Measurements from ENCODE around the gene COL6A1. TPM values are rescaled to one million over a fixed set of nuclear protein-coding genes. Genes with fewer than 3 reads are reported as not detected.
"Not testable (repeated sequence)": the region's sequence is repeated elsewhere in the genome, so short reads cannot be mapped to it uniquely, and the experiment has no call there.

Gene COL6A1
- total and polyA plus RNA-seq, 10 donors: 76.5 to 190 (median 129) TPM

DNA sequence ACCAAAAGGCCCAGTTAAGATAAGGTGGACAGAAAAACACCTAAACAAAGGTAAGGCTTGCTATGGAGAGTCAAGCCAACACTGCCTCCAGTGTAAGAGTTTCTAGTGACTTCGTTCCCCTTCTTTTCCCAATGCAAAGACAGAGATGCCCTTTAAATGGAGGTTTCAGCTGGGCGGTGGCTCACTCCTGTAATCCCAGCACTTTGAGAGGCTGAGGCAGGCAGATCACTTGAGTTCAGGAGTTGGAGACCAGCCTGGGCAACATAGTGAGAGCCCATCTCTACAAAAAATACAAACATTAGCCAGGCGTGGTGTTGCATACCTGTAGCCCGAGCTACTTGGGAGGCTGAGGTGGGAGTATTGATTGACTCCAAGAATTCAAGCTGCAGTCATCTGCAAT, 24.0 kb upstream of the COL6A1 start:
- H3K27me3 ChIP-seq (replicated peaks in 1 of 7): peaks cover 0 to 46% (median 0%) of the 10 kb centered on the region in 7 donors
- TF ChIP-seq POLR2AphosphoS5 (IDR thresholded peaks at IDR 0.05) (no peak), POLR2A (IDR thresholded peaks at IDR 0.05) (no peak)
- TF ChIP-seq, protein P1, sequence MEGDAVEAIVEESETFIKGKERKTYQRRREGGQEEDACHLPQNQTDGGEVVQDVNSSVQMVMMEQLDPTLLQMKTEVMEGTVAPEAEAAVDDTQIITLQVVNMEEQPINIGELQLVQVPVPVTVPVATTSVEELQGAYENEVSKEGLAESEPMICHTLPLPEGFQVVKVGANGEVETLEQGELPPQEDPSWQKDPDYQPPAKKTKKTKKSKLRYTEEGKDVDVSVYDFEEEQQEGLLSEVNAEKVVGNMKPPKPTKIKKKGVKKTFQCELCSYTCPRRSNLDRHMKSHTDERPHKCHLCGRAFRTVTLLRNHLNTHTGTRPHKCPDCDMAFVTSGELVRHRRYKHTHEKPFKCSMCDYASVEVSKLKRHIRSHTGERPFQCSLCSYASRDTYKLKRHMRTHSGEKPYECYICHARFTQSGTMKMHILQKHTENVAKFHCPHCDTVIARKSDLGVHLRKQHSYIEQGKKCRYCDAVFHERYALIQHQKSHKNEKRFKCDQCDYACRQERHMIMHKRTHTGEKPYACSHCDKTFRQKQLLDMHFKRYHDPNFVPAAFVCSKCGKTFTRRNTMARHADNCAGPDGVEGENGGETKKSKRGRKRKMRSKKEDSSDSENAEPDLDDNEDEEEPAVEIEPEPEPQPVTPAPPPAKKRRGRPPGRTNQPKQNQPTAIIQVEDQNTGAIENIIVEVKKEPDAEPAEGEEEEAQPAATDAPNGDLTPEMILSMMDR (IDR thresholded peaks at IDR 0.05 in 8 of 11, conservative IDR thresholded peaks at IDR 0.05 in 3 of 11): no peak
- H3K4me3 ChIP-seq: no peak overlapping the region
- 79 to 91% (median 83%) methylated on average over 4 of the region's 4 CpGs for WGBS, 5 donors
- intact Hi-C loops (cut with DNase I; ENCODE audit: low total_unique reads): no loop called here
- H3K27ac ChIP-seq: no peak overlapping the region
- H3K9me3 ChIP-seq: peaks cover 0 to 22% (median 7%) of the 10 kb centered on the region in 8 donors
- peaks cover 0 to 3% (median 0%) of the 10 kb centered on the region in 6 donors for H3K4me1 ChIP-seq
- H3K36me3 ChIP-seq: no peaks in the 10 kb centered on the region
- DNase-seq: no peak

GRCh38 chr21:45957981-45958600, 23.5 kb upstream of the COL6A1 start:
- intact Hi-C loops (cut with DNase I; ENCODE audit: low total_unique reads): no loop called here
- peaks cover 0 to 46% (median 0%) of the 10 kb centered on the region in 7 donors for H3K27me3 ChIP-seq (replicated peaks in 1 of 7)
- no peak for DNase-seq
- peak overlapping the region in 2 of 8 donors; percentile 0 to 3 for H3K27ac ChIP-seq
- H3K4me1 ChIP-seq: peaks cover 0 to 3% (median 0%) of the 10 kb centered on the region in 6 donors
- H3K4me3 ChIP-seq: no peak overlapping the region
- no peak for TF ChIP-seq POLR2AphosphoS5 (IDR thresholded peaks at IDR 0.05)
- H3K36me3 ChIP-seq: no peaks in the 10 kb centered on the region
- peaks cover 0 to 23% (median 7%) of the 10 kb centered on the region in 8 donors for H3K9me3 ChIP-seq
- WGBS, 5 donors: 28 to 48% (median 40%) methylated on average over 7 of the region's 7 CpGs

DNA sequence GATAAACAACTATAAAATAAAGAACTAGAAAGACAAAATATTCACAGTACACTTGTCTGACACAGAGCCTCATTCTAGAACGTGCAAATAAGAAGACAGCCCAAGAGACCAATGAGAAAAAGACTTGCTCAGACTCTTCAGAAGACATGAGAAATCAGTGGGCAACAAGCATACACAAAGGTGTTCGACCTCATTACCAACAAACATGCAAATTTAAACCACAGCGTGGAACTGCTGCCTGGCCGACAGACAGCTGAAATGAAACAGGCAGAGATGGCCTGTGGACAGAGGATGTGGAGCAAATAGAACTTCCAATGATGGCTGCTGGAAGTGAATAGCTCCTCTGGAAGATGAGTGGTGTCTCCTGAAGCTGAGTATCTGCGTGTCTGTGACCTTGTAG, 22.4 kb upstream of the COL6A1 start:
- no peak for DNase-seq
- Histone ChIP-seq H3K27me3 (replicated peaks in 1 of 7) (peaks cover 0 to 46% (median 0%) of the 10 kb centered on the region in 7 donors), H3K9me3 (peaks cover 0 to 30% (median 11%) of the 10 kb centered on the region in 8 donors), H3K36me3 (no peaks in the 10 kb centered on the region), H3K27ac (no peak overlapping the region), H3K4me1 (peaks cover 0 to 3% (median 0%) of the 10 kb centered on the region in 6 donors), H3K4me3 (no peak overlapping the region)
- WGBS, 5 donors: 44 to 66% (median 58%) methylated on average over 5 of the region's 5 CpGs
- no peak for TF ChIP-seq POLR2A (IDR thresholded peaks at IDR 0.05)
- TF ChIP-seq POLR2AphosphoS5 (IDR thresholded peaks at IDR 0.05): no peak
- intact Hi-C loops (cut with DNase I; ENCODE audit: low total_unique reads): no loop called here

DNA sequence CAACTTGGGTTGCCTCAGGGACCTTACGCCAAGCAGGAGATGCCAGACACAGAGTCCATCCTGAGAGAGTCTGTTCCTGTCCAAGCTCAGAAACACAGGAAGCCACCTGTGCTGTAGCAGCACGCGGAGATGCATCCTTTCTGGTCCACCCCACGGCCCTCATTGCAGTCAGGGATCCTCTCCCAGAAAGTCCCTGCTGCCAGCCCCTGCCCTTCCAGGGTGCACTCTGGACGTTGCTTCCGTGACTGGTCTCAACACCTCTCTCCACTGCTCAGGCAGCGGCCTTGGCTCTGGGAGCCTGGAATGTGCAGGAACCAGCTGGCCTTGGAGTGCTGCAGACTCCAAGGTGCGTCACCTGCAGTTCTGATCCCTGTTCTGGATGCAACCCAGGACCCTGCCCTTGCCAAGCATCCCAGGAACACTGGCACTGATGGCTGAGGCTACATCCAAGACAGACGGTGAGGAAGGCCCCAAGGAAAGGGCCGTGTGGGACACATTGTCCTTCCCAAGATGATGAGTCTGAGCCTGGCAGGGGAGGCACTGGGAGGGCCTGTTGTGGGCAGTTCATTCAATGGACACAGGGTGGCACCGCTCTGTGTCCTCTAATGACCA, 21.7 kb upstream of the COL6A1 start:
- Histone ChIP-seq H3K9me3 (peaks cover 0 to 37% (median 18%) of the 10 kb centered on the region in 8 donors), H3K4me3 (no peak overlapping the region), H3K4me1 (peaks cover 0 to 3% (median 0%) of the 10 kb centered on the region in 6 donors), H3K36me3 (no peaks in the 10 kb centered on the region), H3K27ac (no peak overlapping the region), H3K27me3 (replicated peaks in 1 of 7) (peaks cover 0 to 46% (median 0%) of the 10 kb centered on the region in 7 donors)
- TF ChIP-seq, protein P1 (IDR thresholded peaks at IDR 0.05 in 8 of 11, conservative IDR thresholded peaks at IDR 0.05 in 3 of 11): no peak
- no peak for TF ChIP-seq POLR2AphosphoS5 (IDR thresholded peaks at IDR 0.05)
- no peak for TF ChIP-seq POLR2A (IDR thresholded peaks at IDR 0.05)
- intact Hi-C loops (cut with DNase I; ENCODE audit: low total_unique reads): no loop called here
- 58 to 87% (median 86%) methylated on average over 6 to 11 of the region's 11 CpGs for WGBS, 5 donors
- no peak for DNase-seq

GRCh38 chr21:45961408-45961807, 20.2 kb upstream of the COL6A1 start:
- H3K36me3 ChIP-seq; H3K27ac ChIP-seq; H3K4me3 ChIP-seq; H3K4me1 ChIP-seq; intact Hi-C loops (cut with DNase I; ENCODE audit: low total_unique reads); DNase-seq: not testable (repeated sequence)
- Histone ChIP-seq H3K27me3 (replicated peaks in 1 of 7) (peaks cover 0 to 45% (median 0%) of the 10 kb centered on the region in 7 donors), H3K9me3 (peaks cover 0 to 43% (median 22%) of the 10 kb centered on the region in 8 donors)
- 57 to 92% (median 78%) methylated on average over 1 to 2 of the region's 2 CpGs for WGBS, 5 donors

Data from spleen (tissue), 11 donors.